ENCODE measurements around the gene CDCA4.

The CDCA4 gene

GRCh38 chr14:104970231-104971068 lies 50.4 kb downstream of the CDCA4 start:
- in situ Hi-C loops (cut with MboI; ENCODE audit: low pct_unique_long_range_greater_than_20kb, low sequenced_read_pairs, unreplicated experiment): no loop called here
- TF ChIP-seq CTCF (IDR thresholded peaks at IDR 0.05; ENCODE audit: extremely low read depth, insufficient read depth, missing control alignments): no peak
- no peak for DNase-seq (ENCODE audit: low spot score)

GRCh38 chr14:104969741-104970230 lies 51.1 kb downstream of the CDCA4 start:
- DNase-seq (ENCODE audit: low spot score): no peak
- TF ChIP-seq CTCF (IDR thresholded peaks at IDR 0.05; ENCODE audit: extremely low read depth, insufficient read depth, missing control alignments): no peak
- in situ Hi-C loops (cut with MboI; ENCODE audit: low pct_unique_long_range_greater_than_20kb, low sequenced_read_pairs, unreplicated experiment): no loop called here

GRCh38 chr14:104968541-104969401 lies 52.1 kb downstream of the CDCA4 start:
- in situ Hi-C loops (cut with MboI; ENCODE audit: low pct_unique_long_range_greater_than_20kb, low sequenced_read_pairs, unreplicated experiment): no loop called here
- TF ChIP-seq CTCF (IDR thresholded peaks at IDR 0.05; ENCODE audit: extremely low read depth, insufficient read depth, missing control alignments): no peak
- DNase-seq (ENCODE audit: low spot score): no peak

- no peak for DNase-seq (ENCODE audit: low spot score)
- in situ Hi-C loops (cut with MboI; ENCODE audit: low pct_unique_long_range_greater_than_20kb, low sequenced_read_pairs, unreplicated experiment): no loop called here
- no peak for TF ChIP-seq CTCF (IDR thresholded peaks at IDR 0.05; ENCODE audit: extremely low read depth, insufficient read depth, missing control alignments)
These were observed 52.7 kb downstream of the CDCA4 start for GRCh38 chr14:104968153-104968527.

- no peak for TF ChIP-seq CTCF (IDR thresholded peaks at IDR 0.05; ENCODE audit: extremely low read depth, insufficient read depth, missing control alignments)
- no peak for DNase-seq (ENCODE audit: low spot score)
- in situ Hi-C loops (cut with MboI; ENCODE audit: low pct_unique_long_range_greater_than_20kb, low sequenced_read_pairs, unreplicated experiment): no loop called here
These were observed 53.3 kb downstream of the CDCA4 start for GRCh38 chr14:104967386-104968152.

GRCh38 chr14:104966981-104967385 lies 53.9 kb downstream of the CDCA4 start:
- no peak for DNase-seq (ENCODE audit: low spot score)
- in situ Hi-C loops (cut with MboI; ENCODE audit: low pct_unique_long_range_greater_than_20kb, low sequenced_read_pairs, unreplicated experiment): no loop called here
- no peak for TF ChIP-seq CTCF (IDR thresholded peaks at IDR 0.05; ENCODE audit: extremely low read depth, insufficient read depth, missing control alignments)
